ENCODE data around the gene PTPRE.

Gene PTPRE

DNA sequence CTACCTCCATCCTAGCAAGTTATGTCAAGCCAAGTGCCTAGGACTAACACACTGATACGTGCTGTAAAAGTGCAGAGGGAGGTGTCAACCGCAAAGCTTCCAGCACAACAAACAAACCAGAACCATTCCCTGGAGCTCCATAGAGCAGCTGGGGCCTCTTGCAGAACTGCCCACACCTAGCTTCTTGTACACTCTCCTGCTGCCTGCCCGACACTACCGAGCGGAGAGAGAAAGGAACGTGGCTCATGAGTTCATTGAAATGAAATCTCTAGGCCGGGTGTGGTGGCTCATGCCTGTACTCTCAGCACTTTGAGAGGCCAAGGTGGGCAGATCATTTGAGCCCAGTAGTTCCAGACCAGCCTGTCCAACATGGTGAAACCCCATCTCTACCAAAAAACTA is 145.8 kb downstream of the PTPRE start:
- H3K4me3 ChIP-seq (ENCODE audit: low read length): no peak overlapping the region
- H3F3A ChIP-seq (ENCODE audit: control insufficient read depth, insufficient read depth): peaks cover 5% of the 10 kb centered on the region
- H3K9me3 ChIP-seq (ENCODE audit: control insufficient read depth, insufficient read depth, low read length): no peaks in the 10 kb centered on the region
- H3K27me3 ChIP-seq (ENCODE audit: control insufficient read depth, low read length): no peaks in the 10 kb centered on the region
- H3K36me3 ChIP-seq (ENCODE audit: control insufficient read depth, low read length): peaks cover 27% of the 10 kb centered on the region
- H3K27ac ChIP-seq (ENCODE audit: low read depth, low read length): no peak overlapping the region
- H3K4me2 ChIP-seq (ENCODE audit: low read length): no peak overlapping the region
- H3K4me1 ChIP-seq (ENCODE audit: control insufficient read depth, low read length): peaks cover 49% of the 10 kb centered on the region
- TF ChIP-seq, protein P1, sequence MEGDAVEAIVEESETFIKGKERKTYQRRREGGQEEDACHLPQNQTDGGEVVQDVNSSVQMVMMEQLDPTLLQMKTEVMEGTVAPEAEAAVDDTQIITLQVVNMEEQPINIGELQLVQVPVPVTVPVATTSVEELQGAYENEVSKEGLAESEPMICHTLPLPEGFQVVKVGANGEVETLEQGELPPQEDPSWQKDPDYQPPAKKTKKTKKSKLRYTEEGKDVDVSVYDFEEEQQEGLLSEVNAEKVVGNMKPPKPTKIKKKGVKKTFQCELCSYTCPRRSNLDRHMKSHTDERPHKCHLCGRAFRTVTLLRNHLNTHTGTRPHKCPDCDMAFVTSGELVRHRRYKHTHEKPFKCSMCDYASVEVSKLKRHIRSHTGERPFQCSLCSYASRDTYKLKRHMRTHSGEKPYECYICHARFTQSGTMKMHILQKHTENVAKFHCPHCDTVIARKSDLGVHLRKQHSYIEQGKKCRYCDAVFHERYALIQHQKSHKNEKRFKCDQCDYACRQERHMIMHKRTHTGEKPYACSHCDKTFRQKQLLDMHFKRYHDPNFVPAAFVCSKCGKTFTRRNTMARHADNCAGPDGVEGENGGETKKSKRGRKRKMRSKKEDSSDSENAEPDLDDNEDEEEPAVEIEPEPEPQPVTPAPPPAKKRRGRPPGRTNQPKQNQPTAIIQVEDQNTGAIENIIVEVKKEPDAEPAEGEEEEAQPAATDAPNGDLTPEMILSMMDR (IDR thresholded peaks at IDR 0.05; ENCODE audit: low read depth, low read length, poor library complexity, severe bottlenecking): no peak
- TF ChIP-seq EZH2phosphoT487 (IDR thresholded peaks at IDR 0.05; ENCODE audit: borderline replicate concordance, low read length): no peak
- no peaks in the 10 kb centered on the region for H4K20me1 ChIP-seq (ENCODE audit: control insufficient read depth, insufficient read depth, low read depth, low read length)
- peaks cover 25% of the 10 kb centered on the region for H3K79me2 ChIP-seq (ENCODE audit: control insufficient read depth, low read length)
- H3K9me2 ChIP-seq (replicated peaks; ENCODE audit: control insufficient read depth, low read length): no peaks in the 10 kb centered on the region

DNA sequence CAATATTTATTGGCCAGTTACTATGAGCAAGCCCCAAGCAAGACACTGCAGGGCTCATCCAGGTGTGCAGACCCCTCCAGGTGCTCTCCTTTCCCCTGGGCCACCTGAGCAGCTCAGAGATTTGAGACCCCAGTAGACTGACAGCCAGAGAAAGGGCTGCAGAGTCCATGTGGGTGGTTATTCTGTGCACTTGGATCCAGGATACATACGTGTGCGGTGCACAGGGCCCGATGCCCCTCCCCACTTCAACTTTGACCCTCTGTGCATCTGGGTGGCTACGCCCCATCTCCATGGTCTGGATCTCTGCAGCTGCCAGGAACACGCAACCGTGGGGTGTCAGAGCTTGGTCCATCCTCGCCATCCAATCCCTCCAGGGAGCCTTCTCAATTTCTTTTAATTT is 146.5 kb downstream of the PTPRE start:
- no peak overlapping the region for H3K27ac ChIP-seq (ENCODE audit: low read depth, low read length)
- H3K4me1 ChIP-seq (ENCODE audit: control insufficient read depth, low read length): peaks cover 48% of the 10 kb centered on the region
- H3F3A ChIP-seq (ENCODE audit: control insufficient read depth, insufficient read depth): no peaks in the 10 kb centered on the region
- H3K4me2 ChIP-seq (ENCODE audit: low read length): no peak overlapping the region
- no peak overlapping the region for H3K4me3 ChIP-seq (ENCODE audit: low read length)
- peaks cover 33% of the 10 kb centered on the region for H3K36me3 ChIP-seq (ENCODE audit: control insufficient read depth, low read length)
- TF ChIP-seq EZH2phosphoT487 (IDR thresholded peaks at IDR 0.05; ENCODE audit: borderline replicate concordance, low read length): no peak
- TF ChIP-seq, protein P1 (IDR thresholded peaks at IDR 0.05; ENCODE audit: low read depth, low read length, poor library complexity, severe bottlenecking): no peak
- H3K27me3 ChIP-seq (ENCODE audit: control insufficient read depth, low read length): no peaks in the 10 kb centered on the region
- no peaks in the 10 kb centered on the region for H3K9me2 ChIP-seq (replicated peaks; ENCODE audit: control insufficient read depth, low read length)
- H4K20me1 ChIP-seq (ENCODE audit: control insufficient read depth, insufficient read depth, low read depth, low read length): no peaks in the 10 kb centered on the region
- H3K9me3 ChIP-seq (ENCODE audit: control insufficient read depth, insufficient read depth, low read length): no peaks in the 10 kb centered on the region
- H3K79me2 ChIP-seq (ENCODE audit: control insufficient read depth, low read length): peaks cover 18% of the 10 kb centered on the region

DNA sequence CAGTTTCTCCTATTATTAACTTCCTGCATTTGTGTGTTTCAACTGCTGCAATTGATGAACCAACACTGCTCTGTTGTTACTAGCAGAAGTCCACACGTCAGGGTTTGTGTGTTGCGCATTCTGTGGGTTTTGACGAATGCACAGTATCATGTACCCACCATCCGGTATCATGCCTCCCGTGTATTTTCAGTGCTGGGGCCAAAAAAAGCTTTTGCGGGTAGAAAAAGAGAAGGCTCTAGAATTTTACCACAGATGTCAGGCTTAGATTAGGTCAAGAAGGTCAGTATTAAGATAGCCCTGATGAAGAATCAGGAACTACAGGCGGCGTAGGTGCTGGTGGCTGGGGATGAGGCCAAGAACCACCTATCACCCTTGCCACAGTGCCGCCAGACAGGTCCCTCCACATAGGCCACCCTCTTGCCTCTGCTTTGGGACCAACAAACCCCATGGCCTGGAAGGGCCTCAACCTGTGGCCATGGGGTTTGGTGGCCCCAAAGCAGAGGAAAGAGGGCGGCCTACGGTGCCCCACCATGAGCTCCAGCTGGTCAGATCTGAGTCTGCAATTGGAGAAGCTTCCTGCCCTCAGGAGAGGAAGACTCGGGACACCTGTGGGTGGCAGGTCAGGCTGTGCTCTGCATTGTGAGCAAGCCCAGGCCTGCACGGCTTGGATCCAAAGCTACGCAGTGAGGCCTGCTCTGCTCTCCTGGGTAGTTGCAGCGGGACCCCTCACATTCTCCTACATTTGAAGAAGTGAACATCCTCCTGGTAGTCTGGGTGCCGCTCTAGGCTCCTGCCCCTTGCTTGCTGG is 147.5 kb downstream of the PTPRE start:
- Histone ChIP-seq H4K20me1 (ENCODE audit: control insufficient read depth, insufficient read depth, low read depth, low read length) (no peaks in the 10 kb centered on the region), H3K36me3 (ENCODE audit: control insufficient read depth, low read length) (peaks cover 30% of the 10 kb centered on the region), H3K9me3 (ENCODE audit: control insufficient read depth, insufficient read depth, low read length) (no peaks in the 10 kb centered on the region), H3K9me2 (replicated peaks; ENCODE audit: control insufficient read depth, low read length) (no peaks in the 10 kb centered on the region), H3K4me3 (ENCODE audit: low read length) (no peak overlapping the region), H3K4me2 (ENCODE audit: low read length) (no peak overlapping the region), H3K27ac (ENCODE audit: low read depth, low read length) (no peak overlapping the region), H3K4me1 (ENCODE audit: control insufficient read depth, low read length) (peaks cover 48% of the 10 kb centered on the region), H3K79me2 (ENCODE audit: control insufficient read depth, low read length) (peaks cover 8% of the 10 kb centered on the region), H3K27me3 (ENCODE audit: control insufficient read depth, low read length) (no peaks in the 10 kb centered on the region), H3F3A (ENCODE audit: control insufficient read depth, insufficient read depth) (no peaks in the 10 kb centered on the region)
- TF ChIP-seq, protein P1 (IDR thresholded peaks at IDR 0.05; ENCODE audit: low read depth, low read length, poor library complexity, severe bottlenecking): no peak
- TF ChIP-seq EZH2phosphoT487 (IDR thresholded peaks at IDR 0.05; ENCODE audit: borderline replicate concordance, low read length): no peak
